ENCODE results near the gene SDR42E2. TPM values are rescaled to one million over a fixed set of nuclear protein-coding genes. Genes with fewer than 3 reads are reported as not detected.
A peak's percentile ranks its signal among the peaks of the same experiment; 100 is the strongest.

Gene SDR42E2
- total and polyA plus RNA-seq, 2 donors = 0.05 to 0.14 TPM

DNA sequence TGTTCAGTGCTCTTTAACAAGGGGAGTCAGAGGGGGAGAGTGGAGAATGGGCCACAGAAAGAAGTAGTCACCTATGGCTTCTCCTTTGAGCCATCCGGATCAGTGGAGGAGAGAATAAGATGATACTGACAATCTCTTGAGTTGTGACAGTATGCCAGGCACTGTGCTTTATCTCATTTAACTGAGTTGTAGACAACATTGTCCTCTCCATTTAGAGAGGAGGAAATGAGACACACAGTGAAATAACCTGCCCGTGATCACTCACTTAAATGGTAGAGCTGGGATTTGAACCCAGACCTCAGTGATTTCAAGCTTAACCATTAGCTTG is 25.9 kb downstream of the SDR42E2 start:
- H3K4me3 ChIP-seq (ENCODE audit: low read length in 2 of 2) = no peak overlapping the region
- no peaks in the 10 kb centered on the region for H3K27me3 ChIP-seq (ENCODE audit: control insufficient read depth in 2 of 2, insufficient read depth in 1 of 2, low read length in 1 of 2)
- DNase-seq (ENCODE audit: low read depth in 6 of 9, low spot score in 9 of 9) = no peak
- no peaks in the 10 kb centered on the region for H3K36me3 ChIP-seq (ENCODE audit: control insufficient read depth in 2 of 2, insufficient read depth in 2 of 2, low read length in 1 of 2)
- H3K9me3 ChIP-seq (ENCODE audit: control insufficient read depth in 2 of 2, insufficient read depth in 1 of 2, low read length in 1 of 2) = peaks cover 0 to 4% of the 10 kb centered on the region in 2 donors
- H3K4me1 ChIP-seq (ENCODE audit: control insufficient read depth in 2 of 2, insufficient read depth in 2 of 2, low read length in 2 of 2) = peaks cover 18 to 41% of the 10 kb centered on the region in 2 donors
- 93% methylated on average over 2 of the region's 2 CpGs for WGBS
- peak overlapping the region in 1 of 2 donors; percentile 13 for H3K27ac ChIP-seq (ENCODE audit: low read depth in 1 of 2, low read length in 1 of 2)

DNA sequence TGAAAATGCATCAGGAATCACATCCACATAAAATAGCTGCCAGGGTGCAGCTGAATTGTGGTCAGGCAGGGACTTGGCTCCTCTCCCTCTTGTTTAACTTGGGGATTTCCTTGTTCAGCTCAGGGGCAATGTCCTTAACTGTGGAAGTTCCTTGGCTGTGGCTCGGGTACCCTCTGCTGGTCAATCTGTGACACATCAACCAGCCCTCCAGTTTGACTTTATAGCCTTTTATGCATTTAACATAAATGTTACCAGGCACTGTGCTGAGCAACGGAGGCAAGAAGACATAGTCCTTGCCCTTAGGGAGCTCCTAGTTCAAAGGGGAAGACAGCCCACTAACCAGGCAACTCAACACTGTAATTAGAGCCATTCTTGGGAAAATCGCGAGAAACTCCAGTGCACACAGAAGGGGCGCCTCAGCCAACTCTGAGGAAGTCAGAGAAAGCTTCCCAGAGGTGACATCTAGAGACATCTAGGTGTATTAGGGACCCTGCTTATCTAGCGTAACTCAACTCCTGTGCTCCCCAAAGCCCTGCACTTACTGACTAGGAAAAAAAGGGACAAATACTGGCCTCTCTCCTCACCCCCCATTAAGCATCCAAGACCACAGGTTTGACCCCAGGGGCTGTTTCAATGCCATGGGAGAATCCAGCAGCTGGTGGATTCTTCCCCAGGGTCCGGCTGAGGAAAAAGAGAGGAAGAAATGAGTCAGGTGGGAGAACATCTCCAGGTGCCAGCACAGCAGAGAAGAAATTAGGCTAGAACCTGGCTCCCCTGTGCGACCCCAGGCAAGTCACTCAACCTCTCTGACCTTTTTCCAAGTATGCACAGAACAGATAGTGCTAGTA is 26.5 kb downstream of the SDR42E2 start:
- Histone ChIP-seq H3K4me3 (ENCODE audit: low read length in 2 of 2) (no peak overlapping the region), H3K9me3 (ENCODE audit: control insufficient read depth in 2 of 2, insufficient read depth in 1 of 2, low read length in 1 of 2) (peaks cover 0 to 4% of the 10 kb centered on the region in 2 donors), H3K4me1 (ENCODE audit: control insufficient read depth in 2 of 2, insufficient read depth in 2 of 2, low read length in 2 of 2) (peaks cover 18 to 41% of the 10 kb centered on the region in 2 donors), H3K36me3 (ENCODE audit: control insufficient read depth in 2 of 2, insufficient read depth in 2 of 2, low read length in 1 of 2) (no peaks in the 10 kb centered on the region), H3K27ac (ENCODE audit: low read depth in 1 of 2, low read length in 1 of 2) (peak overlapping the region; percentile 95 to 97), H3K27me3 (ENCODE audit: control insufficient read depth in 2 of 2, insufficient read depth in 1 of 2, low read length in 1 of 2) (no peaks in the 10 kb centered on the region)
- DNase-seq (ENCODE audit: low read depth in 6 of 9, low spot score in 9 of 9) = peak in 6 of 9 donors; percentile 52 to 82 (median 64)
- WGBS = 28% methylated on average over 8 of the region's 8 CpGs

DNA sequence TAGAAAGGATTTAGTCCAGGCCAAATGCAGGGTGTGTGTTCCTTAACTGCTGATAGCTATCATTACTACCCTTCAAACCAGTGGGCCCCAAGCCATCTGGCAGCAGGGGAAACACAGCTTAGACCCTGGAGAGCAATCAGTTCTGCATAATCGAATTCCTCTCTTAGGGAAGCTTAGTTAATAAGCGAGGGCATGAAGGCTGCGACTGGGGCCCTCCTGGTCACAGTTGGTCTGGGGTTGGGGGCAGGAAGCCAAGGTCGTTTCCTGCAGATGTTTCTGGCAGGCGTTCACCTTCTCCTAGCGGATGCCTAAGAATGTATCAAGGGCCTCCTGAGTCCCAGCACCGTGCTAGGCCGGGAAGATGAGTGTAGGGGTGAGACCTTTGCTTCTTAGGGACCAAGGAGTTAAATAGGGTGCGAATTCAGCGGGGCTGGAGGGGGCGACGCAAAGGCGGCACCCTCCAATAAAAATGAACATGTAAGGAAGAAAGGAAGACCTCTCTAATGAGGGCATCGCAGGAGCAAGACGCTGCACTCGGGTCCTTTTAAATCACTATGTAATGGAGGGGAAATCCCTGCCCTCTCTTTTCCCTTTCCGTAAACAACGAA is 27.3 kb downstream of the SDR42E2 start:
- Histone ChIP-seq H3K27ac (ENCODE audit: low read depth in 1 of 2, low read length in 1 of 2) (peak overlapping the region; percentile 95 to 97), H3K9me3 (ENCODE audit: control insufficient read depth in 2 of 2, insufficient read depth in 1 of 2, low read length in 1 of 2) (peaks cover 0 to 4% of the 10 kb centered on the region in 2 donors), H3K4me3 (ENCODE audit: low read length in 2 of 2) (peak overlapping the region; percentile 67 to 70), H3K4me1 (ENCODE audit: control insufficient read depth in 2 of 2, insufficient read depth in 2 of 2, low read length in 2 of 2) (peaks cover 18 to 42% of the 10 kb centered on the region in 2 donors), H3K36me3 (ENCODE audit: control insufficient read depth in 2 of 2, insufficient read depth in 2 of 2, low read length in 1 of 2) (no peaks in the 10 kb centered on the region), H3K27me3 (ENCODE audit: control insufficient read depth in 2 of 2, insufficient read depth in 1 of 2, low read length in 1 of 2) (no peaks in the 10 kb centered on the region)
- peak in 3 of 9 donors; percentile 28 to 64 (median 30) for DNase-seq (ENCODE audit: low read depth in 6 of 9, low spot score in 9 of 9)
- under 1% methylated on average over 18 of the region's 18 CpGs for whole genome bisulfite sequencing

DNA sequence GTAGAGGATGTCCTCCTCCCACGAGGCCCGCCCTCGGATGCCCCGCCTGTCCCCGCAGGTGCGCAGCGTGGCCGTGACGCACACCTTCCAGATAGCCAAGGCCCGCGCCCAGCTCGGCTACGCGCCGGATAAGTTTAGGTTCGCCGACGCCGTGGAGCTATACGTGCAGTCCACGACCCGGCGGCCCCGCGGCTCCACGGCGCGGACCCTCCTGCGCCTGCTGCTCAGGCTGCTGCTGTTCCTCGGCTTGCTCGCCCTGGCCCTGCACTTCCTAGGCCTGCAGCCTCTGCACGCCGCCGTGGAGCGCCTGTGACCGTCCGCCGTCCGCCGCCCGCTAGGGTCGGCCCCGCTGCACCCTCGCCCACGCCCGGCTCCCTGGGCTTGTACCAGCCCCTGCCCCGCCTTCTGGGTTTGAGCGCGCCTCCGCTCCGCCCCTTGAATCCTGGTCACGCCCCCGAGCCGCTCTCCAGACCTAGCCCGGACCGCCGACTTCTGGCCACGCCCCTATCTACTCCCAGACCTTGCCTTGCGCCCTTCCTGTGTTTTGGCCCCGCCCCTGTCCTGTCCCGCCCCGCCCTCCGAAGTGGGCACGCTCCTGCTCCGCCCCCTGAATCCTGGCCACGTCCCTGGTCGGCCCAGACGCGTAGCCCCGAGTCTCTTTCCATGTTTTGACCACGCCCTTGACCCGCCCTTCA is 27.9 kb downstream of the SDR42E2 start:
- H3K9me3 ChIP-seq (ENCODE audit: control insufficient read depth in 2 of 2, insufficient read depth in 1 of 2, low read length in 1 of 2) = peaks cover 0 to 4% of the 10 kb centered on the region in 2 donors
- H3K4me1 ChIP-seq (ENCODE audit: control insufficient read depth in 2 of 2, insufficient read depth in 2 of 2, low read length in 2 of 2) = peaks cover 22 to 49% of the 10 kb centered on the region in 2 donors
- H3K27me3 ChIP-seq (ENCODE audit: control insufficient read depth in 2 of 2, insufficient read depth in 1 of 2, low read length in 1 of 2) = no peaks in the 10 kb centered on the region
- peak overlapping the region; percentile 67 to 70 for H3K4me3 ChIP-seq (ENCODE audit: low read length in 2 of 2)
- H3K36me3 ChIP-seq (ENCODE audit: control insufficient read depth in 2 of 2, insufficient read depth in 2 of 2, low read length in 1 of 2) = no peaks in the 10 kb centered on the region
- DNase-seq (ENCODE audit: low read depth in 6 of 9, low spot score in 9 of 9) = peak in 5 of 9 donors; percentile 62 to 95 (median 70)
- WGBS = under 1% methylated on average over 72 of the region's 72 CpGs
- H3K27ac ChIP-seq (ENCODE audit: low read depth in 1 of 2, low read length in 1 of 2) = peak overlapping the region; percentile 95 to 97

DNA sequence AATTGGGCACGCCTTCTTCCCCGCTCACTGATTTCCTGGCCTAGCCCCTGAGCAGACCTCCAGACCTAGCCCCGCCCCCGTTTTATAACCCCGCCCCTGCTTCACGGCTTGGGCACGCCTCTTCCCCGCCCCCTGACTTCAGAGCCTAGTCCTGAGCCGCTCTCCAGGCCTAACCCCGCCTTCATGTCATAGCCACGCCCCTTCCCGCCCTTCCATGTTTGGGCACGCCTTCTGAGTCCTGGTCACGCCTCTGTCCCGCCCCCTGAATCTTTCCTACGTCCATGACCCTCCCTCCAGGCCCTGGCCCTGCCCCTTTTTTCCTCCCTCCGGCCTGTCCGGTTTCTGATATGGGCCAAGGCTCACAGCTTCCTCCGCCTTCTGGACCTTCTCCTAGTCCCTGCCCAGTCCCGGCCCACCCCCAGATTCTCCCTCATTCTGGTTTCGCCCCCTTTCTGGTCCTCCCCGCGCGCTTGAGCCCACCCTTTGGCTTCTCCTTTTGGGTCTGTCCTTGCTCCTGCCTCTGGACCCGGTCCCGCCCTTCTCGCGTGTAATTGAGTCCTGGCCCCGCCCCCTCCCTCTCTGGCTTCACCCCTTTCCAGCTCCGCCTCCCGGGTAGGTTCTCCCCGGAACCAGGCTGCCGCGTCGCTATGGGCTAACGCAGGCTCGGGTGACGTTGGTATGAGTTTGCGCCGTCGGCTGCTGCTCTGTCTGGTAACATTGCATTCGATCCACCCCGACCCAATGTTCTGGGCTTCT is 28.6 kb downstream of the SDR42E2 start:
- Histone ChIP-seq H3K4me3 (ENCODE audit: low read length in 2 of 2) (peak overlapping the region; percentile 67 to 70), H3K9me3 (ENCODE audit: control insufficient read depth in 2 of 2, insufficient read depth in 1 of 2, low read length in 1 of 2) (peaks cover 0 to 4% of the 10 kb centered on the region in 2 donors), H3K4me1 (ENCODE audit: control insufficient read depth in 2 of 2, insufficient read depth in 2 of 2, low read length in 2 of 2) (peaks cover 24 to 53% of the 10 kb centered on the region in 2 donors), H3K36me3 (ENCODE audit: control insufficient read depth in 2 of 2, insufficient read depth in 2 of 2, low read length in 1 of 2) (no peaks in the 10 kb centered on the region), H3K27me3 (ENCODE audit: control insufficient read depth in 2 of 2, insufficient read depth in 1 of 2, low read length in 1 of 2) (no peaks in the 10 kb centered on the region), H3K27ac (ENCODE audit: low read depth in 1 of 2, low read length in 1 of 2) (peak overlapping the region; percentile 95 to 97)
- WGBS = under 1% methylated on average over 43 of the region's 43 CpGs
- DNase-seq (ENCODE audit: low read depth in 6 of 9, low spot score in 9 of 9) = peak; percentile 86 to 99 (median 96)

DNA sequence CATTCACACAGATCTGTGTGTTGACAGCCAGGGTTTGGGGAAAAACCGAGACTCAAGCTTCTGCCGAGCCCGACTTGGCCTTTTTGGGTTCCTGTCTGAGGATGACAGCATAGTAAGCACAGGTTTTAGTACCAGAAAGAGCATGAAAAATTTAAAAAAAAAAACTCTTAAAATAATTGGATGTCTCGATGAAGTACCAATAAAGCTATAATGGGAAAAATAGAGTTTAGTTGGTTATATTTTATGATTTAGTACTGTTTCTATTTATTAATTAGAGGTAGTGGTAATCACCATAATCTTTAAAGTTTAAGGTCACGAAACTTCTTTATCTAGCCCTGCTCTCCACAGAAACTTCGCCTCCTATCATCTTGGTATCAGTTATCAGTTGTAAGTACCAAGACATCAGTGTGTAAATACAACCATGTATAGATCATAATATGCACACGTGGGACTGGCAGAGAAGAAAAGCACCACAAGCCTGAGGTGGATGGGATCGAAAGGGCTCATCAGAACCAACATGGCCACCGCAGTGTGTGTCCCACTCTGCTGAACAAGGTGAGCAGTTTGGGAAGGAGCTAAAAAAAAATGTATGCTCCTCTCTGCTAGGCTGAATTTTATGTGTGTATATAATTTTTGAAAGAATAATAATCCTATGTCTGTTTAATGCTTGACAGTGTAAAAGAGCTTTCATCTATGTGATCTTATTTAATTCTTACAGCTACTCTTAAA is 29.4 kb downstream of the SDR42E2 start:
- H3K9me3 ChIP-seq (ENCODE audit: control insufficient read depth in 2 of 2, insufficient read depth in 1 of 2, low read length in 1 of 2) = peaks cover 0 to 4% of the 10 kb centered on the region in 2 donors
- peak overlapping the region; percentile 95 to 97 for H3K27ac ChIP-seq (ENCODE audit: low read depth in 1 of 2, low read length in 1 of 2)
- peak overlapping the region; percentile 67 to 70 for H3K4me3 ChIP-seq (ENCODE audit: low read length in 2 of 2)
- DNase-seq (ENCODE audit: low read depth in 6 of 9, low spot score in 9 of 9) = peak in 1 of 9 donors; percentile 54
- H3K27me3 ChIP-seq (ENCODE audit: control insufficient read depth in 2 of 2, insufficient read depth in 1 of 2, low read length in 1 of 2) = no peaks in the 10 kb centered on the region
- H3K4me1 ChIP-seq (ENCODE audit: control insufficient read depth in 2 of 2, insufficient read depth in 2 of 2, low read length in 2 of 2) = peaks cover 24 to 57% of the 10 kb centered on the region in 2 donors
- 13% methylated on average over 9 of the region's 9 CpGs for WGBS
- no peaks in the 10 kb centered on the region for H3K36me3 ChIP-seq (ENCODE audit: control insufficient read depth in 2 of 2, insufficient read depth in 2 of 2, low read length in 1 of 2)

DNA sequence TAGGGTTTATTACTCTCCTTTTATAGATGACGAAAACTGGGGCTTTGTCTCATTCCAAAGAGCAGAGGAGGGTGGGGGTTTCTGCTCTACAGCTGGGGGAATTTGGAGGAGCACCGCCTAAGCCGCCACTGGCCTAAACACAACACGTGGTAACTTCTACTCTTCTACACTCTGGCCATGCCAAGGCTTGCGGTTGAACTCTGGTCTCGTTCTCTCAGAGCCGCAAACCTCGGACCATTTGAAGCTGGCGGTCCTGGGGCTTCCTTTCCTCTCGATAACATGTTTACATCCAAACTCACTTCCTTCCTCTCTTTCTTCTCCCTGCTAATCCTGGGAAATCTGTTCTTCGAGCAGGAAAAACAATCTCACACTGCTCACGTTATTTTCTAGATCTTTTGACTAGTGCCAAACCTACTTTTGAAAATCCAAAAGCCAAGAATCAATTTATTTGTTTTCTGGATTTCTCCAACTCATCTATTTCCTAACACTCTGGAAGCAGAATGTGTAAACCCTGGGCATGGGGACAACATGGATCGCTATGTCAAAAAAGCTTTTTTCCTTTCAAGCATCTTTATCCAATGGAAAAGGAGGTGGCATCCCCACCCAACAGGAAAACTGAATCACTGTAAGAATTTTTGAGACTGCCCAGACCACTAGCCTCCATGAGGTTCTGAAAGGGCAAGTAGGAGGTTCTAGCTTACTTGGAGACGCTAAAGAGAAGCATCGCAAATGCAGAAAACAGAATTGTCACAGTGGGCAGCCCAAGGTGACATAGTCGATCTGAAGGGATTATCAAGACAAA is 30.2 kb downstream of the SDR42E2 start:
- Histone ChIP-seq H3K9me3 (ENCODE audit: control insufficient read depth in 2 of 2, insufficient read depth in 1 of 2, low read length in 1 of 2) (peaks cover 0 to 4% of the 10 kb centered on the region in 2 donors), H3K27me3 (ENCODE audit: control insufficient read depth in 2 of 2, insufficient read depth in 1 of 2, low read length in 1 of 2) (no peaks in the 10 kb centered on the region), H3K4me1 (ENCODE audit: control insufficient read depth in 2 of 2, insufficient read depth in 2 of 2, low read length in 2 of 2) (peaks cover 24 to 57% of the 10 kb centered on the region in 2 donors), H3K36me3 (ENCODE audit: control insufficient read depth in 2 of 2, insufficient read depth in 2 of 2, low read length in 1 of 2) (no peaks in the 10 kb centered on the region), H3K27ac (ENCODE audit: low read depth in 1 of 2, low read length in 1 of 2) (peak overlapping the region; percentile 69 to 95), H3K4me3 (ENCODE audit: low read length in 2 of 2) (peak overlapping the region in 1 of 2 donors; percentile 67)
- peak in 6 of 9 donors; percentile 58 to 85 (median 61) for DNase-seq (ENCODE audit: low read depth in 6 of 9, low spot score in 9 of 9)
- WGBS = 17% methylated on average over 16 of the region's 16 CpGs

Measured in thymus (tissue), 11 donors.